Left hindlimb (tissue), 1 donor: Measurements from ENCODE around the gene ATP4B.
"Not testable (repeated sequence)": the region's sequence is repeated elsewhere in the genome, so short reads cannot be mapped to it uniquely, and the experiment has no call there.

Experiments
- DNase-seq: peaks from one replicate; pipeline ENCODE4 v3.0.0-alpha.2; 2018

Gene ATP4B

DNA sequence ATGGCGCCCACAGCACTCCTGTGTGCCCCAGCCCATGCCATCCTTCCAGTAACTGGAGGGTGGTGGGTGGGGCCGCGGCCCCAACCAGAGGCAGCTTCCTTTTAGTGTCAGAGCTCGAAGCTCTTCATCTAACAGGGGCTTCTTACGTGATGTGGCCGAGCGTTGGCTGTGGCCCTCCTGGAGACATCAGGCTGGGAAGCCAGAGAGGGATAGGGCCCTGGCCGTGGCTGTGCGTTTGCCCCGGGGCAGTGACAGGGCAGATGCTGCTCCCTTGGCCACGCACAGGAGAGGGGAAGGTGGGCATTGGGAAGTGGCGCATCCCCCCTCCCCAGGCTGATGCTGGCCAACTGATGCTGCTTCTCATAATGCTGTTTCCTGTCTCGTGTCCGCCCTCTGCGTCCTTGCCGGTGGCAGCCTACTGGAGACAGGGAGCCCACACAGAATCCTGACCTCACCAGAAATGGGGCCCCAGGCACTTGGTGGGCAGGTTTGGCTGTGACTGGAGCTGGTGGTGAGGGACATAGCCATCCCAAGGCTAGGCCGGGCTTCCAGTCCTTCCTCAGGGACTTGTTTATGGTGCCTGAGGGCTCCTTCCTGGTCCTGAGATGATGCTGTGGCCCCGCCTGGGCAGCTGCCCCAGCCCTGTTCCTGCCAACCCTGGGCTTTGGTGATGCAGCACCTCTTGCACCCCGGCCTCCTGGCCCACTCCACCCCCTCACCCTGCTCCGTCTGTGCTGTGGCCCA, 34.3 kb downstream of the ATP4B start:
- peak; percentile 54 for DNase-seq

DNA sequence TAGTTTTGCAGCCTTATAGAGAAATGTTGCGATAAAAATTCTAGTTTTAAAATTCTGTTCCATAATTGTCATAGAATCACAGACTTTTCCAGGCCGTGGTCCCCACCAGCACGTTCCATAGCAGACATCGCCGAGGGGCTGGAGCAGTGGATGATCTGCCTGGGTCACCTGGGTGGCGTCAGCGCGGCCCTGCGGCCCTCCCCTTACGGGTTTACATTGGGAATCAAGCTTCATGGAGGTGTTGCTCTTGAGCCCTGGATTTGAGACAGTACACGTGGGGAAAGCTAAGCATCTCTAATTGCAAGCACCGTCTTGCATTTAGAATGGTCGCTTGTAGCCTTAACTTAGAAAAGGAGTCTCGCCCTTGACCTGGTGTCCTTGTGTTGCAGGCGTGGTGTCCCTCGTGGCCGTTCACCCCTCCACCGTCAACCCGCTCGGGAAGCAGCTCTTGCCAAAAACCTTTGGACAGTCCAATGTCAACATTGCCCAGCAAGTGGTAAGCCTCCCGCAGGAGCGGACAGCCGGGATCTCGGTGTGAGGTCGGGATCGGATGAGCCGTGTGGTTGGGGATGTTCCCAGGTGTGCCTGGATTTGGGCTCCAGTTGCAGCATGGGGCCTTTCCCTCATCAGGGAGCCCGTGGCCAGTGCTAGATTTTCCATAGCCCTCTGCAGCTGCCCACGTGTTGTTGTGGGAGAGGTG, 35.1 kb downstream of the ATP4B start:
- DNase-seq: no peak

DNA sequence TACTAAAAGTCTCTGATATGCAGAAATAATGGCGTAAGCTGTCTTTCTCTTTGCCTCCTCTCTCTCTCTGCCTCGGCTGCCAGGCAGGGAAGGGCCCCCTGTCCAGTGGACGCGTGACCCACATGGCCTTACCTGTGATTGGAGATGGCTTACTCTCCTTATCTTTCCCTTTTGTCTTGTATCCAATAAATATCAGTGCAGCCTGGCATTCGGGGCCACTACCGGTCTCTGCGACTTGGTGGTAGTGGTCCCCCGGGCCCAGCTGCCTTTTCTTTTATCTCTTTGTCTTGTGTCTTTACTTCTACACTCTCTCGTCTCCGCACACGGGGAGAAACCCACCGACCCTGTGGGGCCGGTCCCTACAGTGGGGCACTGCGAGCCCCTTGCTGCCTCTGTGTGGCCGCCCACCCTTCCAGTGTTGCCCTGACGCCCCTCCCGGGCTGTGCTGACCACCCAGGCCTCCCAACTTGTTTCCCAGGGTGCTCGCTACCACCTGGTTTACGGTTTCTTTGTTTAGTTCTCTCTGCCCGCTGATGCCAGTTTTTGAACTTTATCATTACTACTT, 35.9 kb downstream of the ATP4B start:
- DNase-seq: not testable (repeated sequence)

DNA sequence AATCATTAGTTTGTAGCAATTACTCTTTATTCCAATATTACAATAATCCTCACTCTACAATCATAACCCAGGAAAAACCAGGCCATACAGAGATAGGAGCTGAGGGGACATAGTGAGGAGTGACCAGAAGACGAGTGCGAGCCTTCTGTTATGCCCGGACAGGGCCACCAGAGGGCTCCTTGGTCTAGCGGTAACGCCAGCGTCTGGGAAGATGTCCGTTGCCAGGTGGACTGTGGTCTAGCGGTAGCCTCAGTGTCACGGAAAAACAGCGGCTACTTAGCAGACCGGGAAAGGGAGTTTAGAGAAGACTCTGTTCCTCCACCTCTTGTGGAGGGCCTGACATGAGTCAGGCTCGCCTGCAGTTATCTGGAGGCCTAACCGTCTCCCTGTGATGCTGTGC, 36.5 kb downstream of the ATP4B start:
- DNase-seq: not testable (repeated sequence)

DNA sequence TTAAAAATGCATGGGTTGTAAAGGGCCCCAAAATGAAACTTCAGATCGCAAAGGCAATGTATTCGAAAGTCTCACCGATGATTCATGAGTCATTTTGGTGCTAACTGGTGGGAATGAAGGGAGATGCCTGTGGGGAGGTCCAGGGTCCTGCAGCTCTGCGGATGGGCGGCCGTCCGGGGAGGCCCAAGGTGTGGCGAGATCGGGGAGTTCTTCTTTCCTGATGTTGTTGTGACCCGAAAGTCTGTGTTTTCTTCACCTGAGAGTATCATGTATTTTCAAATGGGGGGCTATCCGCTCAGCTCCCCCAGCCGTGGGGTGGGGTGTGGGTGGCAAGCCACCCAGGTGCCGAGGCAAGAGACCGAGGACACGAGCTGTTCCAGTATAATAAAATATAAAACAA, 37.0 kb downstream of the ATP4B start:
- DNase-seq: no peak

DNA sequence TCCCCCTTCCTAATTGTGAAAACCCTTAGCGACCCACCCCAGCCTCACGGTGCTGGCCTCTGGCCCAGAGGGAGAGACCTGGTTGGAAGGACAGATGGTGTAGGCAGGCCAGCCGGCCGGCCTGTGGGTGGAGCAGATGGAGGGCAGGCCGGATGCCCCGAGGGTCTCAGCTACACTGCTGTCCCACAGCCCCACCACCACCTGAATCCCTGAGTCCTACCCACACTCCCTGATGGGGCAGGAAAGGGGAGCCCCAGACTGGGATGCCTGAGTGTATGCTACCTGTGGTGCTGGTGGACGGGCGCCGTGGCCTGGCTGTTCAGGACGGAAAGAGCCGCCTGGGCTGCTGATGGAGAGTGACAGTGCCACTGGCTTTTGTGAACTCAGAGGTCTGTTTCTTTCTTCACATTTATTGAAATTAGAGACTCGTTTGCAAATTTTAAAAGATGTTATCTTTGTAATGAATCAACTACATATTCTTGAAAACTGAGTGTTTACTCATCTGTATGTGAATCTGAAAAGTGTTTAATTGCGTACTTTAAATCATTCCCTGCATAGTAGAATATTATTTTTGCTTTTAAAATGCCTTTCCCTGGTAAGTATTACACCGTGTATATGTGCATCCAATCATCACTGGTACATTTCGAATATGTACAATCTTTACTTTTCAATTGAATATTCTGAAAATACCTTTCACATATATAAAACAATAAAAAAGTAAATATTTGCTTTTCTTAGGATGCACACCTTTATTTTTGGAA, 37.8 kb downstream of the ATP4B start:
- DNase-seq: no peak

DNA sequence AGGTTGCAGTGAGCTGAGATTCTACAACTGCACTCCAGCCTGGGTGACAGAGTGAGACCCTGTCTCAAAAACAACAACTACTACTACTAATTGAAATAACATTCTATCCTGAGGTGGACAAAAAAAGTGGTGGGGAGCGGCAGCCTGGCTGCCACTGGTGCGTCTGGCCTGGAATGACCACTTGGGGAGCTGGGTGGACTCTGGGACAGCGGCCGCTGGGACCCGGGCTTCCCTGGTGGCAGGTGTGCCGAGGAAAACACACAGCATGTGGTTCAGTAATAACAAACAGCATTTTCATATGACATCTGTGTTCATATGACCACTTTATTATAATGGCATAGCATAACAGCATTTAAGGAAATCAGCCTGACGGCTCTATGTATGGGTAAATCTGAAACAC, 39.5 kb downstream of the ATP4B start:
- DNase-seq: no peak

DNA sequence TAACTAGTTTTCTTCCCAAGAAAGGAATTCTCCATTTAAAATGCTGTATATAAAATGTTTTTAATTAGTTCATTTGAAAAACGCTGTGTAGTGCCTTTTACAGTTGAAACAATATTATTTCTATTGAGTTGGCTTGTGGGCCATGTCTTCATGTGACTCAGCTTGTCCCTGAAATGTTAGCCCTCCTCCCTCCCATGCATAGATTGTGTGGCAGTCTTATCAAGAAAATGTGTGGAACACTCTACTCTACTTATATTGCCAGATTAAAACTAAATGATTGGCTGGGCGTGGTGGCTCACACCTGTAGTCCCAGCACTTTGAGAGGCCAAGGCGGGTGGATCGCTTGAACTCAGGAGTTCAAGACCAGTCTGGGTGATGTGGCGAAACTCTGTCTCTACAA, 40.0 kb downstream of the ATP4B start:
- DNase-seq: no peak

DNA sequence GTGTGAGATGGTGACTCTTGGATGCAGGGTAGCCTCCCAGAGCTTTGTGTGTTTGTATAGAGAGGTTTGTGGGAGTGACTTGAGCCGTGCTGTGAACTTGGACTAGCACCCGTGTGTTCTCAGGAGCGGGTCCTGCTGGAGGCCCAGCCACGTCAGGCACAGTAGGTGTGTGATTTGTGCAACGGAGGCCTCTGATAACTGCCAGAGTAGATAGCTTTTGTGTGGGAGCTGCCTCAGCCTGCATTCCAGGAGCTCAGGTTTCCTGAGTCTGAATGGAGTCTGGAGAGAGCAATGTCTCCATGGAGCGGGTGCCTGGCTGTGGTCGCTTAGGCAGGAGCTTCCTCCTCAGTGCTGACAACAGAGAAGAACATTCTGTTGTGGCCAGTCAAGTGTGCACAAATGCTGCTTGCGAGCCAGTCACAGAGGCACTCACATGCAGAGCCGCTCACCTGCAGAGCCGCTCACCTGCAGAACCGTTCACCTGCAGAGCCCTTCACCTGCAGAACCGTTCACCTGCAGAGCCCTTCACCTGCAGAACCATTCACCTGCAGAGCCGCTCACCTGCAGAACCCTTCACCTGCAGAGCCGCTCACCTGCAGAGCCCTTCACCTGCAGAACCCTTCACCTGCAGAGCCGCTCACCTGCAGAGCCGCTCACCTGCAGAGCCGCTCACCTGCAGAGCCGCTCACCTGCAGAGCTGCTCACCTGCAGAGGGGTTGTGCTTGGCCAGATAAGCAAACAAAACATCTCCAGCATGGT, 40.8 kb downstream of the ATP4B start:
- no peak for DNase-seq

DNA sequence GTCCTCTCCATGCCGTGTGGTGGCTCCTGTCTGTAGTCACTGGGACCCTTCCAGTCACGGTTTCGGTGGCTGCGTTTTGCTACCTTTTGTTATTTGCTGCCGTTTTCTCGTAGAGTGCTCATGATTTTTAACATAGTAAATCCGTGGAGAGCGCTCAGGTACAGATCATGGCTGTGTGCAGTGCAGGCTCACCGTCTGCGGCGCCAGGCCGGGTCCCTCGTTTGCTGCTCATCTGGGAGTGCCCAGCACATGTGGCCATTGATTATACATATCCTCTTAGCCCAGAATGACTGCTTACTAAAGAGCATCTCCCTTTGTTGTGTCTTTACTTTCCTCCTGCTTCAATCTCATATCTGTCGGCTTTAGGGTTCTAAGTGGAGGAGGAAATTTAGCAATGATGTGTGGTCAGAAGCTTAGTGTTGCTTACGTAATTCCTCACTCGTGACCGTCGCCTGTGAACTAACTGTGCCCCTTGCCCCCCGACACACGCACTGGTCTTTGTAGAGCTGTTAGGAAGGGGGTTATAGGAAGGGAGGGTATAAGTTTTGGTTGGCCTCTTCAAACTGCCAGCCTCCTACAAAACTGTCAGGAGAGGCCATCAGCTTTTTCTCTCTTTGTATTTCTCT, 41.6 kb downstream of the ATP4B start:
- DNase-seq: no peak

DNA sequence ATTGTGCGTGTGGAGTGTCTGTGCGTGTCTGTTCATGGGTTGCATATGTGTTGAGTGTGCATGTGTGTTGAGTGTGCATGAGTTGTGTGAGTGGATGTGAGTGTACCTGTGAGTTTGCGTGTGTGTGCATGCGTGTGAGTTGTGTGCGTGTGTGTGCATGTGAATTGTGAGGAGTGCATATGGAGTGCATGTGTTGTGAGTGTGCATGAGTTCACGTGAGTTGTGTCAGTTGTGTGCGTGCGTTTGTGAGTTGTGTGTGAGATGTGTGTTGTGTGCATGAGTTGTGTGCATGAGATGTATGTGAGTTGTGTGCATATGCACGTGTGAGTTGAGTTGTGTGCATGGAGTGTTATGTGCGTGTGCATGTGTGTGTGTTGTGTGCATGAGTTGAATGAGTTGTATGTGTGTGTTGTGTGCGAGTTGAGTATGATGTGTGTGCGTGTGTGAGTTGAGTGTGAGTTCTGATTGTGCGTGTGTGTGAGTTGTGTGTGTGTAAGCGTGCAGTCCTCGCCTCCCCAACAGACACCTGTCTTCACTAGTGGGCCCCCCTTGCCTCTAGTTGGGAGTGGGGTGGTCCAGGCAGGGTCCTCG, 44.1 kb downstream of the ATP4B start:
- DNase-seq: no peak

DNA sequence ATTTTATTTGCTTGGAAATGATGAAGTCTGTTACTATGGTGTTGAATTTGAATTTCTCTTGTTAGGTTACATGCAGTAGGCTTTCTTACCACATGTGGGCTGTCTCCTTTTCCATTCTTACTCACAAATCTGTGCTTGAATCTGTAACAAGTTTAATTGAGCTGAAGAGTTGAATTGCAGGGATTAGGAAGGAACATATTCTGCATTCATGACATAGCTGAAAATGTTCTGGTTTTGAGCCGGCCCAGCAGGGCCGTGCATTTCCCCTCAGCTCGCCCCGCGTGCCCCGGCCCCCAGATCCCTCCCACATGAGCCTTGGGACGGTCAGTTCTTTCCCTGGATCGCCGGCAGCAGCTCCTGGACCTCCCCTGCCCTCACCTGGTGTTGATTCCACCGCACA, 45.4 kb downstream of the ATP4B start:
- no peak for DNase-seq

DNA sequence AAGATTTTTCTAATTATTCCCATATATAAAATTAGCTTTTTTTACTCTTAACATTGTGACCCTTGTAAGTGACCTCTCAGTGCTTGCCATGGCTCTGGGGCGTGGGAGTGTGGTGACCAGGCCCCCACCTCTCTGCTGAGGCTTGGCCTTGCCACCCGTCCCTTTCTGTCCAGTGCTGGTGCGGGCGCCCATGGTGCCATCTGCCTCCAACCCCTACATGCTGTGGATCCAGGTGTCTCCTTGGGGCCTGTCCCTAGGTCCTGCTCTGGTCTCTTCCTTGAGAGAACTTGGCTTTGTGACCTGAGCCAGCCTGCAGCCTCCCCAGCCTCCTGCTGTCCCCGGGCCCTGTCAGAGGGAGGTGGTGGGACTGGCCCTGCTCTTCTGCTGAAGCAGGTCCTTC, 46.0 kb downstream of the ATP4B start:
- no peak for DNase-seq

DNA sequence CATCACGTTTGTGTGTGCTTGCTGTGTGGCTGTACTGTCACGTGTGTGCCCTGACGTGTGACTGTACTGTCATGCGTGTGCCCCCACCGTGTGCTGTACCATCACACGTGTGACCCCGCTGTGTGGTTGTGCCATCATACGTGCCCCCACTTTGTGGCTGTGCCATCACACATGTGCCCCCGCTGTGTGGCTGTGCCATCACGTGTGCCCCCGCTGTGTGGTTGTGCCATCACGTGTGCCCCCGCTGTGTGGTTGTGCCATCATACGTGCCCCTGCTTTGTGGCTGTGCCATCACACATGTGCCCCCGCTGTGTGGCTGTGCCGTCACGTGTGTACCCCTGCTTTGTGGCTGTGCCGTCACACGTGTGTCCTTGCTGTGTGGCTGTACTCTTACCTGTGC, 47.7 kb downstream of the ATP4B start:
- no peak for DNase-seq

DNA sequence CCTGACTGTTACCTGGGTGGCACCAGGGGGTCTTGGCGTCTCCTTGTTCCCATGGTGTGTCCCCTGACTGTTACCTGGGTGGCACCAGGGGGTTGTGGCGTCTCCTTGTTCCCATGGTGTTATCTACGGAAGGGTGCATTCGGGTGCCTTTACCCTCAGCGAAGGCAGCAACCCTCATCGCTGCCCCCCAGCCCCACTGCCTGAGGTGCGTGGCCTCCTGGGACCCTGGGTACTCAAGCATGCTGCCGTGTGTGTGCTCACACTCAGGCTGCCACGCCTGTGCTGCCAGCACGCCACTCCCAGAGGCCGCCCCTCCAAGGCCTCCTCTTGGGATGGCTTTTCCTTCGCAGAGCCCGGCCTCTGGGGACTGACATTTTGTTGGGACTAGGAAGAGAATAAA, 48.4 kb downstream of the ATP4B start:
- DNase-seq: no peak

DNA sequence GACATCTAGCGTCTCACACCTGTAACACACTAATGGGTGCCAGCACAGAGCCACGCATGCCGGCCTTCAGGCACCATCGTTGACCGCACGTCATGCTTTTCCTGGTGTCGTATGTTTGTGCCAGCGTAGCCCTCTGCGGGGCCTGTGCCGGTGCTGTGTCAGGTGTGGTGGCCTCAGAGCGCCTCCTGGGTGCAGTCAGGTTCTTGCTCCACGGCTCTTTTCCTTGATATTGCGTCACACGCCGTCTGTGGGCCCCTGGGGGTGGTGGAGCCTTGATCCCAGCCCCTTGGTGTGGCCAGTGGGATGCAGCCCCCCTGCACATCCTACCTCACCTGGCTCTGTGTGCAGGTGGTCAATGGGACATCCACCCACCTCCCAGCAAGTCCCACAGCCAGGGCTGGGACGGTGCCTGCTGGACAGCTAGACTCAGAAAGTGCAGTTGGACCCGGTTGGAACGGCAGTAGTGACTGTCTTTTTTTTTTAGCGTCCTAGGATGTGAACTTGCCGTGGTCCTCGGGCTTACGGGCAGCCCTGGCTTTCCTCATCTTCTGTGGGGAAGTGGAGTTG, 48.9 kb downstream of the ATP4B start:
- DNase-seq: no peak

DNA sequence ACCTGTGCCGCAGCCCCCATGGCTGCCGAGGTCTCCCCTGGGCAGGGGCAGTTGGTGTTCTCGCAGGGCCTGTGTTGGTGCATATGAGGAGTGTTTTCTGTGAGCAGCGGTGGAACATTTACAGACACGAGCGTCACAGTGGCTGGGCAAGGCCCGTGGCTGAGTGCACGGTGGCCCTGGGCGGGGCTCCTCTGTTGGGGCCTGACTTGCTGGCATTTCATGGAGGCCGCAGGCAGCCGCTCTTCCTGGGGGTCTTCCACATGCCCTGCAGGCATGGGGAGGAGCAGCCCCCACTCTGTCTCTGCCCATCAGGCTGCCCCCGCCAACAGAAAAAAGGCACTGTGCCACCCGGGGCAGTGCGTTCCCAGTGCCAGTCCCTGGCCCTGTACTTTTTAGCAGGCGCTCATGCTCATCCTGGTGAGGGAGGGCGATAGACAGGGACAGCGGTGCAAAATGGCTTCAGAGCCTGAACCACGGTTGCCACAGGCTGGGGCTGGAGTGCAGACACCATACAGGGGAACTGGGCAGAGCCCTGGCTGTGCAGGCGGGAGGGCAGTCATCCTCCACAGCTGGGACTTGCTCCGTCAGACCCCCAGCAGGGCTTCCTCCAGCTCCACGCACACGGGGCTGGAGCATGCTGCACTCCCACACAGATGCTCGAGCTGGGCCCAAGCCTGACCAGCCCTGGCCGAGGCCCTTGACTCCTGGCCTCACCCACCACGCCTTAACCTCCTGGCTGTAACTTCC, 49.9 kb downstream of the ATP4B start:
- no peak for DNase-seq

DNA sequence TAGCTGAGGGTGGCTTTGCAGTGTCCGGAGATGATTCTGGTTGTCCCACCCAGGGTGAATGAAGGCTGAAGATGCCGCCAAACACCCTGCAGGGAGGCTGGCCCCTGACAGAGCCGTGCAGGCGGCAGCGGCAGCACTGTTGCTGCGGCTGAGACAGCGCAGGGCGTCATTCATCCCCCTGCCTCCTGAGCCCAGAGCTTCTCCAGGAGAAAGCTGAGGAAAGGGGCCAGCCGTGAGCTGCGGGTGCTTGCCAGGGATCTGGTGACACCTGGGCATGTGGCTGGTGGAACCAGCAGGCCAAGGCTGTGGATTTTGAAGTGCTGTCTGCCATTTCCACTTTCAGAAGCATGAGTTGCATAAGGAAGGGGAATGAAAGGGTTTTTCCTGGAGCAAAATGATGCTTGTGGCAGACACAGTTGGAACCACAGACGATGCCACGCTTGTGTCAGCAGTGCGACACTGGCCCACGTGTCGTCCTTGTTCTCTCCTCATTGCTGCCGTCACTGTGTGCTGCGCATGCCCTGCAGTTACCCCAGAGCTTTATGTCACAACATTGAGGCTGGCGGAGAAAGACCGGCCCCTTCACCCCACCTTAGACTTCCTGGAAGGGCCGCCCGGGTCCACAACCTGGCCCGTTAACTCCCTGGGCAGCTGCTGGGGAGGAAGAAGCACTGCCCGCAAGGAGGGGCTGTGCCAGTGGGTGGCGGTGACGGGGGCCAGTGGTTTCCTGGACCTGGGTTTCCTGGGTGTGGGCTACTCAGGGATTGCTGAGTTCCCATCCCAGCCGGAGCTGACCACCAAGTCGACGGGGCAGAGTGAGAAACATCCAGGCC, 50.7 kb downstream of the ATP4B start:
- no peak for DNase-seq

DNA sequence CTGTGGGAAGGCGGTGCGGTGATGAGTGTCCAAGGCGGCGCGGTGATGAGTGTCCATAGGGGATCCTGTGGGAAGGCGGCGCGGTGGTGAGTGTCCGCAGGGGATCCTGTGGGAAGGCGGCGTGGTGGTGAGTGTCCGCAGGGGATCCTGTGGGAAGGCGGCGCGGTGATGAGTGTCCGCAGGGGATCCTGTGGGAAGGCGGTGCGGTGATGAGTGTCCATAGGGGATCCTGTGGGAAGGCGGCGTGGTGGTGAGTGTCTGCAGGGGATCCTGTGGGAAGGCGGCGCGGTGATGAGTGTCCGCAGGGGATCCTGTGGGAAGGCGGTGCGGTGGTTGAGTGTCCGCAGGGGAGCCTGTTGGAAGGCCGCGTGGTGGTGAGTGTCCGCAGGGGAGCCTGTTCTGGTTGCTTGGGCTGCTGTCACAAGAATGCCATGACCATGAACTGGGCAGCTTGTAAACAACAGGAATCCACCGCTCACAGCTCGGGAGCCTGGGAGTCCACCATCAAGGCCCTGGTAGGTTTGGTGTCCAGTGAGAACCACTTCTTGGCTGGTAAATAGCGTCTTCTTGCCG, 52.0 kb downstream of the ATP4B start:
- DNase-seq: no peak

DNA sequence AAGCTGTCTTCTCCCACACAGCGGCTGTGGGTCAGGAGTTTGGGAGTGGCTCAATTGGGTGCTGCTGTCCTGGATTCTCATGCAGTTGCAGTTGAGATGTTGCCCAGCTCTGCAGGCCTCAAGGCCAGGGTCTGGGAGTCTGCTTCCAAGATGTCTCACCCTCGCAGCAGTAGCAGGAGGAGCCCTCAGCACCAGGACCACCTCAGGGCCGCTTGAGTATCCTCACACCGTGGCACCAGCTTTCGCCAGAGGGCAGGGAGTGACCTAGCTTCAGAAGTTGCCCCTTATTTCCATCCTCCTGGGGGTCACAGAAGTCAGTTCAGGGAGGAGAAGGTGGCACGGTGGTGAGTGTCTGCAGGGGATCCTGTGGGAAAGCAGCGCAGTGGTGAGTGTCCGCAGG, 52.5 kb downstream of the ATP4B start:
- DNase-seq: no peak
